ENCODE results near the gene BRD9.

Gene BRD9

DNA sequence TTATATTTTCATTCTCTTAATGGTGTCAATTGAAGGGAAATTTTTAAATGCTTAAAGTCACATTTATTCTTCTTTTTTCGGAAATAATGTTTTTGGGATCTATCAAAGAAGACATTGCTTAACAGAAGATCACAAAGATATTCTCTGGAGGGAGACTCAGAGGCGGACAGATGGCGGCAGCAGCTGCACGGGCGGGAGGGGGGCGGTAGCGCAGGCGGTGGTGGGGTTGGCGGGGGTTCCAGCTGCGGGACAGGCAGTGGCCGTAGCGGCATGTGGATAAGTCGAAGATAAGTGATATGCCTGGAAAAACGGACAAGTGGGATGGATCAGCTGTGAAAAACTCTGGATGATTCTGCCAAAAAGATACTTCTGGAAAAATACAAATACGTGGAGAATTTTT, 76.4 kb downstream of the BRD9 start:
- Histone ChIP-seq H3K4me3 (replicated peaks; ENCODE audit: insufficient read depth, low read length) (no peak overlapping the region), H3K27ac (replicated peaks) (no peak overlapping the region), H3K27me3 (ENCODE audit: insufficient read depth, poor library complexity, severe bottlenecking) (peaks cover 10% of the 10 kb centered on the region)
- no peak for TF ChIP-seq POLR2AphosphoS5 (IDR thresholded peaks at IDR 0.05; ENCODE audit: low read depth)
- TF ChIP-seq, protein P1, sequence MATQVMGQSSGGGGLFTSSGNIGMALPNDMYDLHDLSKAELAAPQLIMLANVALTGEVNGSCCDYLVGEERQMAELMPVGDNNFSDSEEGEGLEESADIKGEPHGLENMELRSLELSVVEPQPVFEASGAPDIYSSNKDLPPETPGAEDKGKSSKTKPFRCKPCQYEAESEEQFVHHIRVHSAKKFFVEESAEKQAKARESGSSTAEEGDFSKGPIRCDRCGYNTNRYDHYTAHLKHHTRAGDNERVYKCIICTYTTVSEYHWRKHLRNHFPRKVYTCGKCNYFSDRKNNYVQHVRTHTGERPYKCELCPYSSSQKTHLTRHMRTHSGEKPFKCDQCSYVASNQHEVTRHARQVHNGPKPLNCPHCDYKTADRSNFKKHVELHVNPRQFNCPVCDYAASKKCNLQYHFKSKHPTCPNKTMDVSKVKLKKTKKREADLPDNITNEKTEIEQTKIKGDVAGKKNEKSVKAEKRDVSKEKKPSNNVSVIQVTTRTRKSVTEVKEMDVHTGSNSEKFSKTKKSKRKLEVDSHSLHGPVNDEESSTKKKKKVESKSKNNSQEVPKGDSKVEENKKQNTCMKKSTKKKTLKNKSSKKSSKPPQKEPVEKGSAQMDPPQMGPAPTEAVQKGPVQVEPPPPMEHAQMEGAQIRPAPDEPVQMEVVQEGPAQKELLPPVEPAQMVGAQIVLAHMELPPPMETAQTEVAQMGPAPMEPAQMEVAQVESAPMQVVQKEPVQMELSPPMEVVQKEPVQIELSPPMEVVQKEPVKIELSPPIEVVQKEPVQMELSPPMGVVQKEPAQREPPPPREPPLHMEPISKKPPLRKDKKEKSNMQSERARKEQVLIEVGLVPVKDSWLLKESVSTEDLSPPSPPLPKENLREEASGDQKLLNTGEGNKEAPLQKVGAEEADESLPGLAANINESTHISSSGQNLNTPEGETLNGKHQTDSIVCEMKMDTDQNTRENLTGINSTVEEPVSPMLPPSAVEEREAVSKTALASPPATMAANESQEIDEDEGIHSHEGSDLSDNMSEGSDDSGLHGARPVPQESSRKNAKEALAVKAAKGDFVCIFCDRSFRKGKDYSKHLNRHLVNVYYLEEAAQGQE (IDR thresholded peaks at IDR 0.05; ENCODE audit: insufficient replicate concordance, low read depth): no peak
- TF ChIP-seq GABPA (IDR thresholded peaks at IDR 0.05; ENCODE audit: low read depth): no peak
- no peak for TF ChIP-seq SPI1 (IDR thresholded peaks at IDR 0.05; ENCODE audit: borderline replicate concordance, low read depth)
- TF ChIP-seq, protein P2, sequence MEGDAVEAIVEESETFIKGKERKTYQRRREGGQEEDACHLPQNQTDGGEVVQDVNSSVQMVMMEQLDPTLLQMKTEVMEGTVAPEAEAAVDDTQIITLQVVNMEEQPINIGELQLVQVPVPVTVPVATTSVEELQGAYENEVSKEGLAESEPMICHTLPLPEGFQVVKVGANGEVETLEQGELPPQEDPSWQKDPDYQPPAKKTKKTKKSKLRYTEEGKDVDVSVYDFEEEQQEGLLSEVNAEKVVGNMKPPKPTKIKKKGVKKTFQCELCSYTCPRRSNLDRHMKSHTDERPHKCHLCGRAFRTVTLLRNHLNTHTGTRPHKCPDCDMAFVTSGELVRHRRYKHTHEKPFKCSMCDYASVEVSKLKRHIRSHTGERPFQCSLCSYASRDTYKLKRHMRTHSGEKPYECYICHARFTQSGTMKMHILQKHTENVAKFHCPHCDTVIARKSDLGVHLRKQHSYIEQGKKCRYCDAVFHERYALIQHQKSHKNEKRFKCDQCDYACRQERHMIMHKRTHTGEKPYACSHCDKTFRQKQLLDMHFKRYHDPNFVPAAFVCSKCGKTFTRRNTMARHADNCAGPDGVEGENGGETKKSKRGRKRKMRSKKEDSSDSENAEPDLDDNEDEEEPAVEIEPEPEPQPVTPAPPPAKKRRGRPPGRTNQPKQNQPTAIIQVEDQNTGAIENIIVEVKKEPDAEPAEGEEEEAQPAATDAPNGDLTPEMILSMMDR (IDR thresholded peaks at IDR 0.05; ENCODE audit: insufficient read depth, low read length): no peak
- DNase-seq (ENCODE audit: low read depth in 1 of 2, low spot score in 1 of 2): no peak

DNA sequence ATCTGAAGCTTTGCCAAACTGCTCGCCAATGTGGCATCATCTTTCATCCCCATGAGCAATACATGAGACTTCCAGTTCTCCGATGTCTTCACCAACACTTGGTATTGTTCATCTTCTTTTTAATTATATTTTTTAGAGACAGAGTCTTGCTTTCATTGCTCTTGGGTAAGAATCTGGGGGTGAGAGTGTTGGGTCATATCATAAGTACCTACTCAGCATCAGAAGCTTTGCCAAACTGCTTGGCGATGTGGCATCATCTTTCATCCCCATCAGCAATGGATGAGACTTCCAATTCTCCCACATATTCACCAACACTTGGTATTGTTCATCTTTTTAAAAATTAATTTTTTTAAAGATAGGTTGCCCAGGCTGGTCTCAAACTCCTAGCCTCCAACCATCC, 77.2 kb downstream of the BRD9 start:
- Histone ChIP-seq H3K27me3 (ENCODE audit: insufficient read depth, poor library complexity, severe bottlenecking) (peaks cover 10% of the 10 kb centered on the region), H3K27ac (replicated peaks) (no peak overlapping the region), H3K4me3 (replicated peaks; ENCODE audit: insufficient read depth, low read length) (no peak overlapping the region)
- TF ChIP-seq, protein P1 (IDR thresholded peaks at IDR 0.05; ENCODE audit: insufficient replicate concordance, low read depth): no peak
- TF ChIP-seq SPI1 (IDR thresholded peaks at IDR 0.05; ENCODE audit: borderline replicate concordance, low read depth) (no peak), POLR2AphosphoS5 (IDR thresholded peaks at IDR 0.05; ENCODE audit: low read depth) (no peak), GABPA (IDR thresholded peaks at IDR 0.05; ENCODE audit: low read depth) (no peak)
- TF ChIP-seq, protein P2 (IDR thresholded peaks at IDR 0.05; ENCODE audit: insufficient read depth, low read length): no peak
- no peak for DNase-seq (ENCODE audit: low read depth in 1 of 2, low spot score in 1 of 2)

All from HL-60 (cell line).